ENCODE measurements around the gene BCL11B.

DNA sequence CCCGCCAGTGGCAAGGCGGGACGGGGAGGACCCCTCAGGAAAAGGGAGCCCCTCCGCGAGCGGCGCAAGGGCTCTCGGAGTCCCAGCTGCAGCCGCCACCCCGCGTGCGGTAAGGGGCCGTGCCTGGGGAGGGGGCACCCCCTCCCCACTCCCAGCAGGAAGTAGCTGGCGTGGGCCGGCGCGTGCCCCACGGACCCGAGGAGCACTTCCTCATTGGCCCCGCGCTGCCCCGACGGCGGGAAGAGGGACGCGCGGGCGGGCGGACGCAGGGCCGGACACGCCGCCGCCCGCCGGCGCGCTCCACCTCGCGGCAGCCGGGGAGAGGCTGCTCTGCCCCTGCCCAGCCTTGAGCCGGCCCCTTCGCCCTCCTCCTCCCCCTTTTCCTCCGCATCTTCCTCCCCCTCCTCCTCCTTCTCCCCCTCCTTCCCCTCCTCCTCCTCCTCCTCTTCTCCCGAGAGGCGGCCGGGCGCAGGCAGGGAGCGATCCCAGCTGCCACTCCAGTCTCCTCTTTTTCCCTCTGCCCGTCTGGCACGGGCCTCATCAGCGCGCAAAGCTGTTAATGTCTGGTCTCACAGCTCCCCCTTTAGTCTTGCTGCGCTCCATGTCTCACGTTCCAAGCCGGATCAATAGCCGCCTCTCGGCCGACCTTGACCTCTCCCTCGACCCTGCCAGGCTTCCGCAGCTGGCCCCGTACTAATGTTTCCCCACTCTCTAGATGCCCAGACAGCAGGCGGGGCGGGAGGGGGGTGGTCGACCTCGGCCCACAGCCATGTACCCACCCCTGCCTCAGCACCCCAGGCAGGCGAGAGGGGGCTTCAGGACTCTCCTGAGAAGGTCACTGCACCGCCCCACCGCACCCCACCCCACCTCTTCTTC lies 2.6 kb upstream of the BCL11B start:
- TF ChIP-seq, protein P1, sequence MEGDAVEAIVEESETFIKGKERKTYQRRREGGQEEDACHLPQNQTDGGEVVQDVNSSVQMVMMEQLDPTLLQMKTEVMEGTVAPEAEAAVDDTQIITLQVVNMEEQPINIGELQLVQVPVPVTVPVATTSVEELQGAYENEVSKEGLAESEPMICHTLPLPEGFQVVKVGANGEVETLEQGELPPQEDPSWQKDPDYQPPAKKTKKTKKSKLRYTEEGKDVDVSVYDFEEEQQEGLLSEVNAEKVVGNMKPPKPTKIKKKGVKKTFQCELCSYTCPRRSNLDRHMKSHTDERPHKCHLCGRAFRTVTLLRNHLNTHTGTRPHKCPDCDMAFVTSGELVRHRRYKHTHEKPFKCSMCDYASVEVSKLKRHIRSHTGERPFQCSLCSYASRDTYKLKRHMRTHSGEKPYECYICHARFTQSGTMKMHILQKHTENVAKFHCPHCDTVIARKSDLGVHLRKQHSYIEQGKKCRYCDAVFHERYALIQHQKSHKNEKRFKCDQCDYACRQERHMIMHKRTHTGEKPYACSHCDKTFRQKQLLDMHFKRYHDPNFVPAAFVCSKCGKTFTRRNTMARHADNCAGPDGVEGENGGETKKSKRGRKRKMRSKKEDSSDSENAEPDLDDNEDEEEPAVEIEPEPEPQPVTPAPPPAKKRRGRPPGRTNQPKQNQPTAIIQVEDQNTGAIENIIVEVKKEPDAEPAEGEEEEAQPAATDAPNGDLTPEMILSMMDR (IDR thresholded peaks at IDR 0.05) = peak in 4 of 6 experiments; percentile 16 to 56 (median 42)
- peak in 1 of 2 donors; percentile 42 for TF ChIP-seq POLR2A (IDR thresholded peaks at IDR 0.05)

All from Peyer's patch (tissue), 4 donors.